HG03354 (cell line): Measurements from ENCODE around the gene PPP3CA.
"Not testable (repeated sequence)": the region's sequence is repeated elsewhere in the genome, so short reads cannot be mapped to it uniquely, and the experiment has no call there.

ENCODE experiments used
- ATAC-seq: cut with Tn5 transposase; IDR thresholded peaks from one replicate; pipeline ENCODE4 v1.9.1; 2021; ENCODE audit warnings: mild to moderate bottlenecking; ENCODE audit not compliant: unreplicated experiment, poor library complexity, severe bottlenecking

Gene PPP3CA

DNA sequence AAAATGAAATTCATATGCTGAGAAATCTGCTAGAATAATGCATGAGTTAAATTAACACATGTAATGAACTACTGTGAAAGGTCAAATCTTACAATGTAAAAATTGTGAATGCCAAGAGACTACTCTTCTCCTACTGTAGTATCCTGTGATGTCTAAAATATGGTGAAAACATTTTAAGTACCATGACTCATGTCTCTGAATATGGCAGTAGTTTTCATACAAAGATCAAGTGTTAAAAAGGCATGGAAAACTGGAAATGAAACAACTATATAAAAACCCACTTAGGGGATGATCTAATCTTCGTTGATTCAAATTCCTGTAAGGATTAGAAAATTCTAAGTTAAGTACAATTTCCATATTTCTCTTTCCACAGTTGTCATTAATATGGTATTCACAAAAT is 221.3 kb downstream of the PPP3CA start:
- ATAC-seq: no peak

DNA sequence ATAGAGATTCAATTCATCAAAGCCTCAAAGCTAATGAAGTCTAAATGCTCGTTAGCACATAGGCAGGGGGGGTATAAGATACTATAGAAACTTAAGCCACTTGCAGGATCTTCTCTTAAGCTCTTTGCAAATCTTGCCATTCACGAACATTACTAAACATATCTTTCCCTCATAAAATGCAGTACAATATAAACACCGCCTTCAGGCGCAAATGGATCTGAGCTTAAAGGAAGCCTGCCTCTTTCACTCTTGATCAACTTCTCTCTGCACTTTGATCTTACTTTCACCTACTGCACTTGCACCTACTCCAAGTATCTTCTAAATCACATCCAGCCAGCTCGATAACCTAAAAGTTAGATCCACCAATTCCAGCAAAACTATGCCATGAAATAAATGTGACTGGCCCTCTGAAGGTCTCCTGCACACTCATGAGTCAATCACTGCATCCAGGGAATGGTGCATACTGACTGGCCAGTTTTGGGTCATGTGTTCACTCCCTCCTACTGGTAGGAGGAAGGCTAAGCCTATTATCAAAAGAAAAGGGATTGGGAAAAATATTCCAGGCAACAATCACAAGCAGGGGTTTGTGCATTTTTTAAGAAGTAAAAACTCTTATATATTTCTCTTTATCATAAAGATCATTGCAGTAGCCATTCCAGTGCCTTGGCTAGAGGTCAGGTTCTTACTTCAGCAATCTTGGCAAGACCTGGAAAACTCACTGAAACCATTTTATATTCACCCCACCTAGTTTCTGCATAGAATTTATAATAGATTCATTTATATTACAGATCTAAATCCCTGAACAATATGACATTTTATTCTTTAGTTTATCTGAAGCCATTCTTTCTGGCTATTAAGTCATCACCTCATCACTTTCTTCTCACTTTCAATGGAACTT is 222.0 kb downstream of the PPP3CA start:
- no peak for ATAC-seq

DNA sequence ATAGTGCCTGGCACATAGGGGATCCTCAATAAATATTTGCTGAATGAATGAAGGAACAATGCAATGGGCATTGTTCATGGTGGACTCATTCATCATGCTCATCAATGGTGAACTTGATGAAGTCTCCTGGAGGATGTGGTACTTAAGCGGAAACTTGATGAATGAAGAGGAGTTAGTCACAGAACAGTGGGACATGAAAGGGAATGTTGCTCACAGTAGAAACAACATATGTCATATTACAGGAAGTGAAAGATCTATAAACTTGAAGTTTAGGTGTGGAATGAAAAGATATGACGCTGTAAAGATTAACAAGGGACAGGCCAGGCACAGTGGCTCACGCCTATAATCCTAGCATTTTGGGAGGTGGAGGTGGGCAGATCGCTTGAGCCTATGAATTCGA is 224.1 kb downstream of the PPP3CA start:
- no peak for ATAC-seq

DNA sequence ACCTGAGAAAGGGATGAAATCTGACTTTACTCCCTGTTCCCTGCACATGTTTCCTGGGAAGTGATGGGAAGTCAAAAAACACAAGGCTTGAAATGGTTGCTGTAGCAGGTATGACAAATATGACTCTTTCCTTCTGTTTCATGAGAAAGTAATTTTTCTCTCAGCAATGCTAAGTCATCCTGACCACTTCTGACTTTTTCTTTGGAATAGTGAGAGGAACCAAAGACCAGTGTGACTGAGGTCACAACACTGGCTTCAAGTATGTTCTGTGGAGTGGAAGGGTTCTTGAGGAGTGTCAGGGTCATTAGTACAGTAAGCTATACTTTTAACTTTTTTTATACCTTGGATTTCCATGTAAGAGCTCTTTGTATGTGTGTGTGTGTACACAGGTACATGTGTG is 225.3 kb downstream of the PPP3CA start:
- ATAC-seq: no peak

DNA sequence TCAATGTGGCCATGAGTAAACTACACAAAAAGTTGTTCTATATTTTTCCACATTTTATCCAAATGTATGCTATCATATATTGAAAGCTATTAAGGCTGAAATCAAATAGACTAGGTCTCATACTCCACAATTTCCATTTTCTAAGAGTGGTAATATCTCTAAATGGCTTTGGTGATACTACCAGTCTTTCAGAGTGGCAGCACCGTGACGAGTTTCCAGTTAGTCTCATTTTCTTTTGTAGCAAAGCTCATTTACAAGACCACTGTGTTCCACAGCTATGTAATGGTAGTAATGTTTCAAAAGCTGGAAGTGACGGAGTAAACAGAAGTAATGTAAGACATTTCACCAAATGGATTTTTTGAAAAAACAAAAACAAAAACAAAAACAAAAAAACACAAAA is 228.2 kb downstream of the PPP3CA start:
- ATAC-seq: no peak

DNA sequence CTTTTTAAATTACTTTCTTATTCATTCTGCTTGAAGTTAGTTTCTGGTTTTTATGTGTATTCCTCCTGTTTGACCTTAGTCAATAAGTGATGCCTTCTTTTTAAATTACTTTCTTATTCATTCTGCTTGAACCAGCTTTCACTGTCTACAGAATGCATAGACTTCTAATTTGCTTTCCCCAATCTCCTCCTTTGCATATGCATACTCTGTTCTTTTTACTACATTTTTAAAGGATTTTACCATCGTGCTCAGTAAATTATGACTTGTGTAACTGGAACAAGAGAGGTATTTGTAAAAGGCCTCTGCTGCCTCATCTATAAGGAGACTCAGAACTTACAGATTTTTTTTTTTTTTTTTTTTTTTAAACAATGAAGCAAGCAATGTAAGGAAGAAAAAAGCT is 228.7 kb downstream of the PPP3CA start:
- ATAC-seq: no peak

DNA sequence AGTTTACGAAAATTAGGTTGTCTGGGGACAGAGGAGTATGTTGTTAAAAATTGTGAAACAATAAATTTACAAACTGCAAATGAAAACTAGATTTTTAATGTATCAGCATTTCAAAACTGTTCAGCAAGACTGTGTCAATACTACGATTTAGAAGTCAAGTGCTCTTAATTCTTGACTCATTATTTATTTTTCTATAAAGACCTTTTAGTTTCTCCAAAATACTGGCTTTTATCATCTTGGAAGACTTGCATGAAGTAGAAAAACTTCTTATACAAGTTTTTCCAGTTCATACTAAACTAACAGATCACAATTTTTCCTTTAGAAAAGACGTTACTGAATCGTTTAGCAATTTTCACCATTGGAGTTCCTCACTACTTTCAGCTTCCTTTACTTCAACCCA is 231.4 kb downstream of the PPP3CA start:
- no peak for ATAC-seq

DNA sequence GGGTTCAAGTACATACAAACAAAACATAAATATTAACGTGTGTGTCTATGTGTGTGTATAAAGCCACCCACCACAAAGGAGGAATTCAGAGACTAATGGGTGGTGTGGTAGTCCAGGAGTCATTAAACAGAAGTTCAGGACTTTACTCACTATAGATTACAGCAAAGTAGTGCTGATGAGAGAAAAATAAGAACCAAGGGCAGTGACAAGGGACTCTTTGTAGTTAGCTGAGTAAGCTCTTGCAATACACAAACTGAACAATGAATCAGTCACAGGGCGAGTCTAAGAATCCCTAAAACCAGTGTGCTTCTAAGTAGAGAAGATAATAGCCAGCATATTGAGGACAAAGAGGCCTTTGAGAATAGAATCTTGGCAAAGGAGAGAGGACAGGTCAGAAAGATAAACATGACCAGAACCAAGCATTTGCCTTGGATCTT is 232.4 kb downstream of the PPP3CA start:
- no peak for ATAC-seq

DNA sequence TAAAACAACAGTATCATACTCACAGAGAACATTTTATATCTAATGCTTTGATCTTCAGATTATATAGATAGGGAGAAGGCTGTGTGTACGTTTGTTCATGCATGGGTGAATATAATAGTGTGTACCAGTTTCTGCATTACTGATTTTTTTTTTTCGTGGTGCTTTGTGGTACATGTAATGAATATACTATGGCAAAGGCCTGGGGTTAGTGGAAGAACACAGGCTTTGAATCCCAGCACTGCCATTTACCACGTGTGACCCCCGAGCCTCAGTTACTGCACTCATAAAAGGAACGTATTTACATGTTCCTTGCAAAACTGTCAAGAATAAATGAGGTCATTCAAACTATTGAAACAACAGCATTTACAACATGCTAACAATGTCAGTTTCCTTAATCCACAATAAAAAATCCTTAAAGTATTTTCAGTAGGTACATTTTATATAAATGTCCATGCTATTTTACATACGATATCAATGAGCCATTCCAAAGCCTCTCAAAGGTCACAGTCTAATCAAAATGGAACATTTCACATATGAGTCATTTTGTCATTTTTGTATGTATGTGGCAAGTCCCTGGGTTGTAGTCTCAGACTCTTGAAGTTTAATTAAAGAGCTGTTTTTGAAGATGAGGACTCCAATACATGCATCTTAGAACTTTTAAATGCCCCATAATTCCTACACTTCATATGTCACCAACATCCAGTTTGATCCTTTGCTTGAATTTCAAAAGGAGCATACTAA is 242.8 kb downstream of the PPP3CA start:
- peak; percentile 20 for ATAC-seq

DNA sequence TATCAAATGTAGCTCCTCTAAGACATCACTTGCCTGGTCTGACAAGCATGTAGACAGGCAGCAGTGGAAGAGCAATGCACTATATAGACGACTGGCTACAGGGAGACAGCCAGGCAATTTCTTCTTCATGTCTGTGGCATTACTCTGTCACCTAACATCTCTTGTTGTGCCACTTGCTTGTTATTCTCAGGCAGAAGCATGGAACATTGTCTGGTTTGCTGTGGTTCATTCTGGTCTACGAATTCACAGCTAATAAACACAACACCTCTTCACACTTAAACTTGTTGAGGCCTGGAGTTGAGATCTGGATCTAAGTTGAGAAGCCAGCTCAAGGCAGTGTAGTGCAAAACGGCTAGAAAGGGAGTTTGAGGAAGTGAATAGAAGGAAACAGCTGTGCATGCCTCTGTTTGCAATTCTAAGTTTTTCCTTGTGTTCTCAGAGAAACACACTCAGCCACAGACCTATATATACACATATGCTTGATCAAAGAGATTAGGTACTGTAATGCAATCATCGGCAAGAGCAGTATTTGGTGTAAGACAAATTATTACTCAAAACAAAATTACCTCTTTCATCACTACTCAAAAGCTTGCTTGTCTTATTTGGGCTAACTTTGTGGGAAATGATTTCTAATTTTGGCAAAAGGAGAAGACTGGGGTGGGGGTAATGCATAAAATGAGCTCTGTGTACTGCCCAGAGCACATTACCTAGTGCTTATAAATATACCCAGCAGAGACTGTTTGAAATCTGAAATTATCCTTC is 243.8 kb downstream of the PPP3CA start:
- peak; percentile 92 for ATAC-seq

DNA sequence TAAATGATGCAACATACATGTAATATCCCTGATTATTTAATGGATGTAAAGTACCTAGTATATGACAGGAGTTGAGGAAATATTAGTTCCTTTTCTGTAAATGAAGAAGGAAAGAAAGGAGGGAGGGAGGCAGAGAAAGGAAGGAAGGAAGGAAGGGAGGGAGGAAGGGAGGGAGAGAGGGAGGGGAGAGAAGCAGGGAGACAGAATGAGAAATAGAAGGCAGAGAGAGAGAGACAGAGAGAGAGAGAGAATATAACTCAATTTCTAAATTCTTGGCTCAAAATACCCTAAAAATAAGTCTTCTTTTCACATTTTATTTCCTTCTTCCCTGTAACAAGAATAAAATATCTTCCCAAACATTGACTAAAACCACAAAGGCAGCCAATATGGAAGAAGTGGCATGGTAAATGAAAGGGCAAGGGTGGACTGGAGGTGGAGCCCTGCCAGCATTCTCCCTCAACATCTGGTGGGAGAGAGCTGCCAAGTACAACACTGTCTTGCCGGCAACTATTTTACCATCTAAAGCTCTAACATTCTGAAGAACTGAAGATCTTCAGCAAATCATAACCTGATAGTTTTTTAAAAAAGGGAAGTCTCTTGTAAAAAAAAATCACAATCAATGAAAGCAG is 245.1 kb downstream of the PPP3CA start:
- ATAC-seq: no peak

DNA sequence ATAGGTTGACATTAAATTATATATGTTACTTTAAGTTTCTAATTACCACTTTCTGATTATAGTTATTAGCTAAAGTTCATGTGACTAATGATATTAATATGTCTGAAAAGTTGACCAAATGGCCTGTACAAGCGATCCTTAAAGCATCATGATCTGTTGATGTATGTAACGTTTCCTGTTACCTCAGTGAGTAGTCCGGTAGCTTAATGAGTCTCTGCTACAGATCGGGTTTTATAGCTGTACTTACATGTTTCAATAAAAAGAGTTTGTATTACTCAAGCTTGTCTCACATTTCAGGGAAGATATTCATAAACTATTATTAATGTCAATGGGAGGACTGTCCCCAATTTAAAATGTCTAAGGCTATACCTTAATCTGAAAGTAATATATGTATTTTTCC is 246.3 kb downstream of the PPP3CA start:
- ATAC-seq: no peak

DNA sequence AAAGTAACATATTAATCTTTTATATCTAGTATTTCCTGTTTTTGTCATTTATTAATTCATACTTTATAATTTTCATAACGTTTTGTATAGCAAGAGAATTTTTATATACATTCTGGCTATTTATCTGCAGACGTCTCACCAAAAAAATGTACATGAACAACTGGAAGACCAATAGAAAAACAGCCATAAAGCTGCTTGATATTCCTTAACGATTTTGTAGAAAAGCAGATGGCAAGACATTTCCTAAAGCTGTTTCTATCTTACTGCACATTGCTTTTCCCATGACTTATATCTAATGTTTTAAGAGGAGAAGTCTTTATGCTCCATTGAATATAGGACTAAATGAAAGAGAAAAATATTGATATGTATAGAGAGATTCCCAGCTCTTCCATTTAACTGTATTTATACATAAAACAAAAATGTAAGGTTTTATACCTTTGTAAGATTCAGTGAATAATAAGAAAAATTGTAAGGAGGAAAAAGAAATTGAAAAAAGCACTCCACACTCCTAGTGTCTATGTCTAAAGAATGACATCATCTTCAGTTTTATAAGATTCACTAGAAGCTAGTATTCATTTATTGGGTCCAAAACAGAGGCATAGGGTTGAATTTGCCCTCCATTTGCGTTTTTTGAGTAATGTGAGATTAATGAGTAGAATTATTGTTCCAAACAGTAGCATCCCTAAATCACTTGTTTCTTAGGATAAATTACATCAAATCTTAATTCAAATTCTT is 248.5 kb downstream of the PPP3CA start:
- no peak for ATAC-seq

DNA sequence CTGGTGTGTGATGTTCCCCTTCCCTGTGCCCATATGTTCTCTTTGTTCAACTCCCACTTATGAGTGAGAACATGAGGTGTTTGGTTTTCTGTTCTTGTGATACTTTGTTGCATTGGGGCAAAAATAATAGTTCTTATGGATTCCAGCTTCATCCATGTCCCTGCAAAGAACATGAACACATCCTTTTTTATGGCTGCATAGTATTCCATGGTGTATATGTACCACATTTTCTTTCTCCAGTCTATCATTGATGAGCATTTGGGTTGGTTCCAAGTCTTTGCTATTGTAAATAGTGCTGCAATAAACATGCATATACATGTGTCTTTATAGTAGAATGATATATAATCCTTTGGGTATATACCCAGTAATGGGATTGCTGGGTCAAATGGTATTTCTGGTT is 254.7 kb downstream of the PPP3CA start:
- ATAC-seq: not testable (repeated sequence)

DNA sequence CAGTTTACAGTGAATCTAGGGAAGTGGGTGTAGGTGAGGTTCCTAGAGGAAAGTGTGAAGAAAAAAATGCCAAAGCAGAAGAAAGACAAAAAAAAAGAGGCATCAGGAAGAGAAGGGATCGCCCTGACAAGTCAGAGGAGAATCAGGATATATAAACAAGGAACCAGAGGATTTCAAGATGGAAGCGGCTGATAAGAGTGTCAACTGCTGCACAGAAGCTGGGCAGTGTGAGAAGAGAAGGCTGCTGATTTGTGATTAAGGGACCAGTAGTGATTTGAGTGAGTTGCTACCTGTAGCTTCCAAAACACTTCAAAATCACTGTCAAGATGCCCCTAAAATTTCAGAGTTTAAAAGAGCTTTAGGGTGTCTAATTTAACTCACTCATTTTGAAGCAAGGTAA is 258.2 kb downstream of the PPP3CA start:
- ATAC-seq: no peak

DNA sequence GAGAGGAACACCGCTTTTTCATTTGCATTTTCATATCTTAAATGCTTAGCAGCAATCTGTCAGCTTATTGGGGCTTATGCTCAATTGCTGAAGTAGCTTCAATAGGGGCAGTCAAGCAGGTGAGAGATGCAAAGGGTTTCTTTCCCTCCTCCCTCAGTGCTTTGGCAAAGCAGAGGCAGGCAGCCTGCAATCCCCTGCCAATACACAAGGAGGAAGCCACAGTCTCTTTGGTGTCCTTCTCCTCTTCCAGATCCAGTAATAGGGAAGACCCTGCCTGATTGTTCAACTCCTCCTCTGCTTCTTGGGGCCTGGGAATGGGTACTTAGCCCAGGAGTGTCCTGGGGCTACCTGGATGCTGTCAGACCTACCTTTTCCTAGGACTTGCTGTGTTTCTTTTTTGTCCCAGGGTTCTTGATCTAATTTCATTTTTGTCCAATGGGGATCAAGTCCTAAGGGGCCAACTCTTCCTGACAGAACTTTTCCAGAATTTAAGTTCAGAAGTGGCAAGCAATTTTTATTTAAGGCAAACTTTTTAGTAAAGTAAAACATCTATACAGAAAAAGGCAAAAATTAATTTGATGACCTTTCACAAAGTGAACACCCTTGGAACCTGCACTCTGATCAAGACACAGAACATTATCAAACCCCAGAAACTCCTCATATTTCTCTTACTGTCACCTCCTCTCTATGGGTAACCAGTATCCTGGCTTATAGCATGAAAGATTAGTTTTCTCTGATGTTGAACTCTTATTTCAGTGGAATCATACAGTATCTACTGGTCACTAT is 260.3 kb downstream of the PPP3CA start:
- no peak for ATAC-seq

DNA sequence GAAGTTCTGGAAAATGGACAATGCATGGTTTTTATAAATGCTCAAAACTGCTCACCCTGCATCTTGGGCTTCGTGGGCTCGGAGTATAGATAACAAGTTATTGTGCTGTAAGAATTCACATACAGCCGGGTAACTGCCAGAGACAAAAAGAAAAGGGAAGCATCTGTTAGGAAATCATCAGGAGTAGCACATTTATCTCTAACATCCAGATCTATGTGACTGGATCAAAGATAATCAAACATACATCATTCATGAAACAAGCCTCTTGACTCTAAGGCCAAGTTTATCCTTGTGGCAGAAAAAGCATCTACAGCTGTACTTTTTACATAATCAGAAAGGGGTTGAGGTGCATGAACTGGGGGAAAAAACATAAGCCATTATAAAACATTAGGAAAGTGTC is 264.2 kb downstream of the PPP3CA start:
- no peak for ATAC-seq

DNA sequence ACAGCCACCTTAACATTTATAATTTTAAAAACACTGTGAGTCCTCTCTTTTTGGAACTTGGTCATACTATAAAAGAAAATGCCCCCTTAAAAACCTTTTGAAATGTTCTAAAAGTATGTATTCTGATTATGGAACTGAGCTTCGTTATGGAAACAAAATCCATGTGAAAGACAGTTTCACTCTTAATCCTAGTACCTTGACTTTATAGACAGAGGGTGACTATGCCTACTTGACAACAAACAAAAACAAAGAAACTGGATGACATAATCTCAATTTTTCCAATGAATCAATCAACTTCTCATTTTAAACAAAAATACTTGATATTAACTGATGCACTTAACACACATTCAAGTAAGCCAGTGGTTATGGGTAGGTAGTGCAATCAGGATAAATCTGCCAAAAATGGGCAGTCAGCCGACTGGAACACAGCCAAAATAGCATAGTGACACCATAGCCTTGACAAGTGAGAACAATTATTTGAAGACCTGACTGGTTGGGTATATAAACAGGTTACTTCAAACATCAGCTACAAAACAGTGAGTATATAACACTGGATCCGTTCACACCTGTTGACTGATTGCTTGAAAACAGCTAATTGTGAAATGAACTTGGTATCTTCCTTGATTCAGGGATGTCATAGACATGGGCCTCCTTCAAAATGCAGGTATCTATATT is 265.5 kb downstream of the PPP3CA start:
- no peak for ATAC-seq
